H1 (cell line): ENCODE data around the gene PKM. TPM values are rescaled to one million over a fixed set of nuclear protein-coding genes. Genes with fewer than 3 reads are reported as not detected.

Source experiments
- CREB1 ChIP-seq: IDR thresholded peaks from 2 replicates; pipeline ENCODE4 v1.6.1; 2012; ENCODE audit warnings: inconsistent platforms
- FOSL1 ChIP-seq: IDR thresholded peaks from 2 replicates; pipeline ENCODE4 v1.6.1; 2011; ENCODE audit warnings: mild to moderate bottlenecking, low read depth, low read length, moderate library complexity; ENCODE audit not compliant: insufficient read depth
- GTF2F1 ChIP-seq: IDR thresholded peaks from 2 replicates; pipeline ENCODE4 v1.6.1; 2012; ENCODE audit warnings: low read depth, low read length, improper control_type of control experiment, borderline replicate concordance
- PHF8 ChIP-seq: fragments of 200-600 bp; sonication (generic); conservative IDR thresholded peaks from 2 replicates; pipeline ENCODE4 v1.7.1; 2012; ENCODE audit warnings: low read depth, mild to moderate bottlenecking, inconsistent platforms, low read length, moderate library complexity
- SUZ12 ChIP-seq: fragments of 200-600 bp; sonication (generic); IDR thresholded peaks from 2 replicates; pipeline ENCODE4 v1.6.1; 2012; ENCODE audit warnings: mild to moderate bottlenecking, inconsistent platforms, low read length, moderate library complexity, mixed read lengths
- polyA plus RNA-seq, 7 experiments: library from polyadenylated mRNA; depleted of rRNA in 3 of 7; stranded (reverse) in 5 of 7; unstranded in 2 of 7; fragments of >200 nt in 5 of 7; fragments of 200-250 nt in 2 of 7; gene quantifications; 1 replicate in 5 of 7; 2 replicates in 1 of 7; 4 replicates in 1 of 7; pipeline versions ENCODE4 v1.2.1 to v1.2.3, GENCODE V29; 2011 to 2013; ENCODE audit warnings: missing spikeins in 2 of 7, mixed read lengths in 2 of 7
- total RNA-seq: library from RNA; stranded (reverse); fragmentation: NEBNext Ultra II Directional; extraction: Animal tissue kit (Norgen Biotek cat#: 25700); gene quantifications from 2 replicates; pipeline ENCODE4 v1.2.1, GENCODE V29; 2021

The PKM gene
- total and polyA plus RNA-seq, 2 of the 8 experiments (the other 6 are each of a cell fraction or from before 2014, with no cell fraction given) = 780 to 856 TPM

GRCh38 chr15:72249142-72249810 lies 18.3 kb upstream of the PKM start (continued):
- TF ChIP-seq SUZ12 (no peak), CREB1 (no peak), FOSL1 (no peak), GTF2F1 (no peak), PHF8 (no peak)
